ENCODE results near the gene CYP26C1. TPM values are rescaled to one million over a fixed set of nuclear protein-coding genes. Genes with fewer than 3 reads are reported as not detected.

CYP26C1 gene
- total RNA-seq, 2 experiments from 2014 or later = not detected

DNA sequence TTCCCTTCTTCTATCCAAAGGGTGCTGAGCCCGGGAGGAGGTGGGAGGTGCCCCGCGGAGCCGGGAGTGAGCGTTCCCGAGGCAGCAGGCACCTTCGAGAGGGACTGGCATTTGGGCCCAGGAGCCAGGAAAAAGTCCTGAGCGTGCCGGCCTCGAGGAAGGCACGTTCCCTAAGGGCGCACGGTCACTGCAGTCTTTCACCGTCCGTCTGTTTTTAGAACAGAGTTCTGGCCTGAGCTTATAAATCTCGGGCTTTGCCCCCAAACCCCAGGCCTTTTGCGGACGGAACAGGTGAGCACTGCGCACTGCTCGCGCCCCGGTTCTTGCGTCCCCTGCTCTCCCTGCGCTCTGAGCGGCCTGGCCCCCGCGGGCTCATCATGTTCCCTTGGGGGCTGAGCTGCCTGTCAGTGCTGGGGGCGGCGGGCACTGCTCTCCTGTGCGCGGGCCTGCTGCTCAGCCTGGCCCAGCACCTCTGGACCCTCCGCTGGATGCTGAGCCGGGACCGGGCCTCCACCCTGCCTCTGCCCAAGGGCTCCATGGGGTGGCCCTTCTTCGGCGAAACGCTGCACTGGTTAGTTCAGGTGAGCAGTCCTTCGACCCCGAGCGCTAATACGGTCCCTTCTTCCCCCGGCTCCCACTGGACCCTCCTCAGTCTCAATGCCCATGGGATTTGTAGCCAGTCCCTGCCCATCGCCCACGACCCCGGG, 442 bp downstream of the CYP26C1 start:
- H3K36me3 Mint-ChIP-seq = peaks cover 13% of the 10 kb centered on the region
- H3K4me3 Mint-ChIP-seq = no peak overlapping the region

GRCh38 chr10:93061594-93062513, 1.3 kb downstream of the CYP26C1 start:
- Mint-ChIP-seq H3K4me3 (peak overlapping the region; percentile 73), H3K9me3 (no peaks in the 10 kb centered on the region), H3K27ac (no peak overlapping the region), H3K36me3 (peaks cover 13% of the 10 kb centered on the region), H3K4me1 (peaks cover 13% of the 10 kb centered on the region), H3K27me3 (peaks cover 57% of the 10 kb centered on the region)
- DNase-seq = no peak

More for the DNA sequence above, 442 bp downstream of the CYP26C1 start:
- no peak overlapping the region for H3K27ac Mint-ChIP-seq
- H3K9me3 Mint-ChIP-seq = no peaks in the 10 kb centered on the region
- peaks cover 50% of the 10 kb centered on the region for H3K27me3 Mint-ChIP-seq
- no peak for DNase-seq
- H3K4me1 Mint-ChIP-seq = peaks cover 13% of the 10 kb centered on the region

GRCh38 chr10:93062514-93063143, 2.0 kb downstream of the CYP26C1 start:
- H3K27ac Mint-ChIP-seq = no peak overlapping the region
- H3K4me3 Mint-ChIP-seq = peak overlapping the region; percentile 73
- H3K27me3 Mint-ChIP-seq = peaks cover 65% of the 10 kb centered on the region
- peaks cover 13% of the 10 kb centered on the region for H3K4me1 Mint-ChIP-seq
- DNase-seq = peak; percentile 78
- H3K9me3 Mint-ChIP-seq = no peaks in the 10 kb centered on the region
- H3K36me3 Mint-ChIP-seq = peaks cover 13% of the 10 kb centered on the region

- Mint-ChIP-seq H3K4me3 (no peak overlapping the region), H3K4me1 (peaks cover 13% of the 10 kb centered on the region), H3K27me3 (peaks cover 73% of the 10 kb centered on the region)
These were observed 2.8 kb downstream of the CYP26C1 start for GRCh38 chr10:93063144-93063976.

GRCh38 chr10:93063977-93064660, 3.5 kb downstream of the CYP26C1 start:
- Mint-ChIP-seq H3K4me1 (peaks cover 18% of the 10 kb centered on the region), H3K27me3 (peaks cover 80% of the 10 kb centered on the region), H3K4me3 (no peak overlapping the region), H3K9me3 (no peaks in the 10 kb centered on the region), H3K36me3 (peaks cover 5% of the 10 kb centered on the region), H3K27ac (no peak overlapping the region)
- no peak for DNase-seq

More at GRCh38 chr10:93063144-93063976, 2.8 kb downstream of the CYP26C1 start:
- H3K9me3 Mint-ChIP-seq = no peaks in the 10 kb centered on the region
- no peak overlapping the region for H3K27ac Mint-ChIP-seq
- no peak for DNase-seq
- peaks cover 9% of the 10 kb centered on the region for H3K36me3 Mint-ChIP-seq

DNA sequence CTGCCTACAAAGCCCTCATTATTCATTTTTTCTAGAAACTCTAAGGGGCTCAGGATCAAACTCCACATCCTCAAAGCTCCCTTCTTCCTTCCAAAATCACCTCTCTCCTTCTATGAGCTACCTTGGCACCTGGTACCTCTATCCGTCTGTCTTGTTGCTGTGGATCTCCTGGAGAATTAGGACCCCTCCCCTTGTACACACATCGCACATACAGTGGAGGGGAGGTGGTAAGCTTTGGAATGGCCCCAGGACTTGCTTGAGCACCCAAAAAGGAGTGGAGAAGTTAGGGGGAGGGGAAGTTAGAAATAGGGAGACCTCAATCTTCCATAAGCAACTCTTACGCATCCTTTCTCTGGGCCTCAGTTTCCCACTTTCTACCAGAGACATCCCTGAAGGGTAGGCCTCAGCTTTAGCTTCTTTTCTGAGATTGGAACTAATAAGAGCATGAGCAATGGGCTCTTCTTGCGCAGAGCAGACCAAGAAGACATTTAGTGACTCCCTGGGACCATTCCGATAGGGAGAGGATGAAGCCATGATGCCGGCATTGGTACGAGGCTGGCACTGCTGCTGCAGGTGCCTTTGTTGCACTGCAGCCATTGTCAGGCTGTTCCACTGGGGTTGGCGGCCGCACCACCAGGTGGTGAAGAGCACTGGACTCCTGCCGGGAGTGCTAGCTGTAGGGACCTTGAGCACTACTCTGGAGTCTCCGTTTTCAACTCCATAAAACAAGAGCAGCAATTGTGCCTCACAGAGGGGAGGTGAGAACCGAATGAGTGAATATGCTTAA, 4.5 kb downstream of the CYP26C1 start:
- H3K27ac Mint-ChIP-seq = no peak overlapping the region
- no peak for DNase-seq
- peaks cover 18% of the 10 kb centered on the region for H3K4me1 Mint-ChIP-seq
- no peak overlapping the region for H3K4me3 Mint-ChIP-seq
- peaks cover 82% of the 10 kb centered on the region for H3K27me3 Mint-ChIP-seq
- H3K9me3 Mint-ChIP-seq = no peaks in the 10 kb centered on the region
- H3K36me3 Mint-ChIP-seq = peaks cover 2% of the 10 kb centered on the region

GRCh38 chr10:93065675-93066543, 5.3 kb downstream of the CYP26C1 start:
- H3K27ac Mint-ChIP-seq = no peak overlapping the region
- no peak for DNase-seq
- H3K27me3 Mint-ChIP-seq = peaks cover 85% of the 10 kb centered on the region
- H3K36me3 Mint-ChIP-seq = no peaks in the 10 kb centered on the region
- H3K4me3 Mint-ChIP-seq = no peak overlapping the region
- H3K9me3 Mint-ChIP-seq = no peaks in the 10 kb centered on the region
- H3K4me1 Mint-ChIP-seq = peaks cover 18% of the 10 kb centered on the region

- Mint-ChIP-seq H3K27me3 (peaks cover 87% of the 10 kb centered on the region), H3K4me3 (no peak overlapping the region), H3K4me1 (peaks cover 15% of the 10 kb centered on the region), H3K36me3 (no peaks in the 10 kb centered on the region), H3K9me3 (no peaks in the 10 kb centered on the region), H3K27ac (no peak overlapping the region)
- DNase-seq = no peak
These were observed 5.9 kb downstream of the CYP26C1 start for GRCh38 chr10:93066544-93066913.

DNA sequence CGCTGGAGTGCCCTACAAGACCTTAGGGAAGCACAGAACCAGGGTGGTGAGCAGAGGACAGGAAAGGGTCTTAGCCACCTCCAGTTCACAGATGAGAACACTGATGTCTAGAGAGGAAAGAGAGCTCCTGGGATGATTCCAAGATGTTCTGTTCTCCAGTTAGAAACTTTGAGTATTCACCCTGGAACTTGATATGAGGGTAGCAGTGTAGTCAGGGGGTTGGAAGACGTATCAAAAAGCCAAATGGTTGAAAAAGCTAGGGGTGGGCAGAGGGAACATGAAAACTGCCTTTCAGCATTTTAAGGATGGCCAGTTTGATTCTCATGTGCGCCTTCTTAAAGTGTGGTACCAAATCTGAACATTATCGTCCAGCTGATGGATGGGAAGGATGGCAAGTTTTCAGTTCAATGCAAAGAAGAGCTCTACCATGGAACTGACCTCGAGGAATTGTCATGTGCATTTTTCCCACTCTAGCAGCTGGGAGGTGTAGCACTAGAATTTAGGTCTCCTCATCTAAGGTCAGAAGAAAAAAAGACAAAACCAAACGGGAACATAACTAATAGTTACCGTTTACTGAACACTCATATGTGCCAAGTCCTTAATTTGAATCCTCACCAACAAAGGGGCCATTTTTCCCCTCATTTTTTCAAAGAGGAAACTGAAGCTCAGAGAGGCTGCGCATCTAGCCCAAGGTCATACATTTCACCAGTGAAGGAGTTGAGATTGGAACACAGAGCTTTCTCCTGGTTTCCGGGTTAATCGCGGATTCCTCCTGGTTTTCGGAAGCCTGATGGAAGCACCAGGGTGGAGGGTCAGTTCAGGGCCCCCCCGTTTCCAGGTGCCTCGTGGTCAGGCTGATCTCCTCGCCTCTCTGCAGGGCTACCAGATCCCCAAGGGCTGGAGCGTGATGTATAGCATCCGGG, 7.1 kb downstream of the CYP26C1 start:
- no peak overlapping the region for H3K27ac Mint-ChIP-seq
- H3K27me3 Mint-ChIP-seq = peaks cover 89% of the 10 kb centered on the region
- H3K4me1 Mint-ChIP-seq = peaks cover 17% of the 10 kb centered on the region

DNA sequence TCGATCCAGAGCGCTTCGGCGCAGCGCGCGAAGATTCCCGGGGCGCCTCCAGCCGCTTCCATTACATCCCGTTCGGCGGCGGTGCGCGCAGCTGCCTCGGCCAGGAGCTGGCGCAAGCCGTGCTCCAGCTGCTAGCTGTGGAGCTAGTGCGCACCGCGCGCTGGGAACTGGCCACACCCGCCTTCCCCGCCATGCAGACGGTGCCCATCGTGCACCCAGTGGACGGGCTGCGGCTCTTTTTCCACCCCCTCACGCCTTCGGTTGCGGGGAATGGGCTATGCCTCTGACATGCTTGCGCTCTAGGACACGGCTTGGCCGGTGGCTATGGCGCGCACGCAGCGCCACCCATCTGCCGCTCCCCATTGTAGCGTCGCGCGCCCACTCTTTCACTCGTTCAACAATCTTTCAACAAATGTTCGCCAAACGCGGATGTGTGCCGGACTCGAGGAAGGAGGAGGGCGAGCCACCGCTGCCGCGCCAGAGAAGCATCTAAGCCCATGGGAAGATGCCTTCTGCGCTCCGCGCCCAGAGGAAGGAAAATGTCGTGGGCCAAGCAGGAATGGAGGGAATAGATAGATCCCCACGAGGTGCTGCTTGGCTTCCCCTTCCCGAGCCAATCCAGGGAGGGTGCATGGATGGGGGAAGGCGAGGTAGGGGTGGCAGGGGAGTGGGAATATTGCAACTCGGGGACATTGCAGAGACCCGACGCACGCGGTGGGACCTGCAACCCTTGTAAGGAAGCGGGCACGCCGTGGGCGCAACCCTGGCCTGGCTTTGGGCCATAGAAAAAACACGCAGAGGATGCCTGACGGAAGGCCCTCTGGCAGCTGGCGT, 8.0 kb downstream of the CYP26C1 start:
- H3K4me3 Mint-ChIP-seq = no peak overlapping the region
- H3K9me3 Mint-ChIP-seq = no peaks in the 10 kb centered on the region
- H3K36me3 Mint-ChIP-seq = no peaks in the 10 kb centered on the region
- no peak for DNase-seq
- H3K27ac Mint-ChIP-seq = no peak overlapping the region
- peaks cover 95% of the 10 kb centered on the region for H3K27me3 Mint-ChIP-seq
- peaks cover 22% of the 10 kb centered on the region for H3K4me1 Mint-ChIP-seq

More for the DNA sequence above, 7.1 kb downstream of the CYP26C1 start:
- DNase-seq = no peak
- no peaks in the 10 kb centered on the region for H3K9me3 Mint-ChIP-seq
- H3K4me3 Mint-ChIP-seq = no peak overlapping the region
- no peaks in the 10 kb centered on the region for H3K36me3 Mint-ChIP-seq

GRCh38 chr10:93069245-93069561, 8.6 kb downstream of the CYP26C1 start:
- H3K9me3 Mint-ChIP-seq = no peaks in the 10 kb centered on the region

More at GRCh38 chr10:93069245-93069561, 8.6 kb downstream of the CYP26C1 start:
- DNase-seq = no peak
- H3K27me3 Mint-ChIP-seq = peaks cover 94% of the 10 kb centered on the region
- no peaks in the 10 kb centered on the region for H3K36me3 Mint-ChIP-seq
- no peak overlapping the region for H3K4me3 Mint-ChIP-seq
- peaks cover 23% of the 10 kb centered on the region for H3K4me1 Mint-ChIP-seq
- H3K27ac Mint-ChIP-seq = no peak overlapping the region
